OCI-LY1 (cell line): ENCODE results near the gene OPTC.

Source experiments
- H2AFZ ChIP-seq: fragments of 200-600 bp; sonication (generic), shearing (Covaris generic); 2 replicates; pipeline ENCODE4 v1.6.0; 2014; ENCODE audit warnings: antibody characterized with exemption, mild to moderate bottlenecking, low read length
- H3F3A ChIP-seq: fragments of 200-600 bp; sonication (generic), shearing (Covaris generic); 2 replicates; pipeline ENCODE4 v1.6.0; 2014; ENCODE audit warnings: mild to moderate bottlenecking, antibody characterized with exemption, low read length, moderate library complexity; ENCODE audit not compliant: insufficient read depth
- H3K27ac ChIP-seq: fragments of 200-600 bp; sonication (generic); 2 replicates; pipeline ENCODE4 v1.5.1; 2014; ENCODE audit warnings: low read length, mixed run types, mild to moderate bottlenecking, low read depth; ENCODE audit not compliant: poor library complexity, severe bottlenecking
- H3K27me3 ChIP-seq: fragments of 200-600 bp; sonication (generic); 2 replicates; pipeline ENCODE4 v1.6.0; 2014; ENCODE audit warnings: antibody characterized with exemption, mild to moderate bottlenecking, low read length, moderate library complexity; ENCODE audit not compliant: insufficient read depth
- H3K36me3 ChIP-seq: fragments of 200-600 bp; sonication (generic); 2 replicates; pipeline ENCODE4 v1.6.1; 2014; ENCODE audit warnings: mild to moderate bottlenecking, antibody characterized with exemption, low read length, moderate library complexity, mixed read lengths; ENCODE audit not compliant: insufficient read depth
- H3K4me1 ChIP-seq: fragments of 200-600 bp; sonication (generic); 2 replicates; pipeline ENCODE4 v1.5.1; 2014; ENCODE audit warnings: mild to moderate bottlenecking, low read length, moderate library complexity; ENCODE audit not compliant: insufficient read depth, severe bottlenecking
- H3K4me2 ChIP-seq: fragments of 200-600 bp; sonication (generic), shearing (Covaris generic); 2 replicates; pipeline ENCODE4 v1.6.1; 2014; ENCODE audit warnings: low read length
- H3K4me3 ChIP-seq: fragments of 200-600 bp; sonication (generic); 2 replicates; pipeline ENCODE4 v1.5.1; 2014; ENCODE audit warnings: low read length, low read depth, mild to moderate bottlenecking, mixed read lengths; ENCODE audit not compliant: poor library complexity, severe bottlenecking
- H3K79me2 ChIP-seq: fragments of 200-600 bp; shearing (Covaris generic); 2 replicates; pipeline ENCODE4 v1.6.1; 2016; ENCODE audit warnings: mixed run types, low read length, mixed read lengths; ENCODE audit not compliant: insufficient read depth
- H3K9ac ChIP-seq: fragments of 200-600 bp; sonication (generic), shearing (Covaris generic); 2 replicates; pipeline ENCODE4 v1.6.1; 2014; ENCODE audit warnings: mild to moderate bottlenecking, low read length, mixed read lengths
- H3K9me2 ChIP-seq: fragments of 200-600 bp; sonication (generic), shearing (Covaris generic); 2 replicates; pipeline ENCODE4 v1.6.1; 2014; ENCODE audit warnings: low read depth, mild to moderate bottlenecking, low read length, mixed read lengths
- H3K9me3 ChIP-seq: fragments of 200-600 bp; shearing (Covaris generic); 2 replicates; pipeline ENCODE4 v1.6.1; 2014; ENCODE audit warnings: low read length, mixed read lengths
- H4K20me1 ChIP-seq: fragments of 200-600 bp; sonication (generic), shearing (Covaris generic); 2 replicates; pipeline ENCODE4 v1.6.0; 2016; ENCODE audit warnings: mild to moderate bottlenecking, low read length; ENCODE audit not compliant: insufficient read depth
- EZH2 ChIP-seq: fragments of 200-600 bp; sonication (generic), shearing (Covaris generic); IDR thresholded peaks from 2 replicates; pipeline ENCODE4 v1.8.0; 2017; ENCODE audit warnings: borderline replicate concordance, mixed run types, mild to moderate bottlenecking, antibody characterized with exemption, low read length, moderate library complexity, mixed read lengths
- TF ChIP-seq, protein P1 (sequence below): fragments of 200-600 bp; sonication (generic), shearing (Covaris generic); IDR thresholded peaks from 2 replicates; pipeline ENCODE4 v1.5.1; 2017; ENCODE audit warnings: mild to moderate bottlenecking, antibody characterized with exemption, low read length, moderate library complexity, mixed read lengths

Gene OPTC

DNA sequence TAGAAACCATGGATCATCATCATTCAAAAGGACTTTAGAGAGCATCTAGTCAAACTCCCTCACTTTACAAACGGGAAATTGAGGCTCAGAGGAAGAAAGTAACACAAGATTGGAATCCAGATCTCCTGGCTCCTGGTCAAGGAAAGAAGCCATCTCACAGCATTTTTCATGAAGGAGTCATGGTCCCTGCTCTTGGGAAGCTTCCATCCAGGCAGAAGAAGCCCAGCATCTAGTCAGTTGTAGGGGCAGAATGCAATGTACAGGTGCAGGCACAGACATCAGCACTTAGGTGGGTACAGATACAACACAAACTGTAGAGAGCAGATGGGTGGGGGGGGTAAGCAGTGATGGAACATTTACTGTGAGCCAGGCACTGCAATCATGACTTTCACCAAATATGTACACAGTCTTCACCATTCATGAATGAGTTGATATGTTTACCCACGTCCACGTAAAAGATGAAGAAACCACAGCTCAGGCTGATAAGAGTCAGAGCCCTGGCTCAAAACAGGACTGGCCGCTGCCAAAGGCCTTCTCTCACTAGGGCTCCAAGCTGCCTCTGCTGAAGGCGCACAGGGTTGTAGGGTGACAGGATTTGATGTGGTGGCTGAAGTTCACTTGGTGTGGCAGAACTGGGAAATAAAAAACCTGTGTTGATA is 44.0 kb downstream of the OPTC start:
- Histone ChIP-seq H3F3A (no peaks in the 10 kb centered on the region), H4K20me1 (no peaks in the 10 kb centered on the region), H3K9ac (no peak overlapping the region), H3K4me3 (no peak overlapping the region), H3K27me3 (0 out of 2 replicates have a peak, but pooled peaks cover 14% of the 10 kb centered on the region), H3K9me3 (no peaks in the 10 kb centered on the region), H3K27ac (no peak overlapping the region), H3K36me3 (no peaks in the 10 kb centered on the region), H3K79me2 (no peaks in the 10 kb centered on the region), H3K9me2 (no peaks in the 10 kb centered on the region), H3K4me2 (no peak overlapping the region), H3K4me1 (no peaks in the 10 kb centered on the region), H2AFZ (no peak overlapping the region)
- TF ChIP-seq, protein P1, sequence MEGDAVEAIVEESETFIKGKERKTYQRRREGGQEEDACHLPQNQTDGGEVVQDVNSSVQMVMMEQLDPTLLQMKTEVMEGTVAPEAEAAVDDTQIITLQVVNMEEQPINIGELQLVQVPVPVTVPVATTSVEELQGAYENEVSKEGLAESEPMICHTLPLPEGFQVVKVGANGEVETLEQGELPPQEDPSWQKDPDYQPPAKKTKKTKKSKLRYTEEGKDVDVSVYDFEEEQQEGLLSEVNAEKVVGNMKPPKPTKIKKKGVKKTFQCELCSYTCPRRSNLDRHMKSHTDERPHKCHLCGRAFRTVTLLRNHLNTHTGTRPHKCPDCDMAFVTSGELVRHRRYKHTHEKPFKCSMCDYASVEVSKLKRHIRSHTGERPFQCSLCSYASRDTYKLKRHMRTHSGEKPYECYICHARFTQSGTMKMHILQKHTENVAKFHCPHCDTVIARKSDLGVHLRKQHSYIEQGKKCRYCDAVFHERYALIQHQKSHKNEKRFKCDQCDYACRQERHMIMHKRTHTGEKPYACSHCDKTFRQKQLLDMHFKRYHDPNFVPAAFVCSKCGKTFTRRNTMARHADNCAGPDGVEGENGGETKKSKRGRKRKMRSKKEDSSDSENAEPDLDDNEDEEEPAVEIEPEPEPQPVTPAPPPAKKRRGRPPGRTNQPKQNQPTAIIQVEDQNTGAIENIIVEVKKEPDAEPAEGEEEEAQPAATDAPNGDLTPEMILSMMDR, result no peak
- TF ChIP-seq EZH2, result no peak

DNA sequence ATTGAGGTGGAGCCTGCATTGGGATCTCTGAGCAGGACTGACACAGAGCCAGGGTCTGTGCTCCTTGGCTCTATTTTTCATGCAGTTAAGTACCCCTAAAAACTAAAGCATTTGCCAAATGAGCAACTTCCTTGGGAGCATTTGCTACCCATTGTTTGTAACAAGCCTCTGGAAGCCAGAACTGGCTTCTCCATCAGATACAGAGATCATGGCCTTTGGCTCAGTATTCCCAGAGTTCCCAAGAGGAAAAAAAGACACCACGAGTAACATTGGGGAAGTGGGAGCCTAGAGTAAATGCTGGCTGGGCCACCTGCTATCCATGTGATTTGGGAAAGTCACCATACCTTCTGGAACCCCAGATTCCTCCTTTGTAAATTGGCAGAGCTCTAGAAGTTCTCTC is 44.8 kb downstream of the OPTC start:
- H3K4me1 ChIP-seq, result no peaks in the 10 kb centered on the region
- no peaks in the 10 kb centered on the region for H3K9me2 ChIP-seq
- no peak overlapping the region for H3K4me2 ChIP-seq
- H3K9ac ChIP-seq, result no peak overlapping the region
- H4K20me1 ChIP-seq, result no peaks in the 10 kb centered on the region
- H3K27ac ChIP-seq, result no peak overlapping the region
- H3K79me2 ChIP-seq, result no peaks in the 10 kb centered on the region
- H3K27me3 ChIP-seq, result 0 out of 2 replicates have a peak, but pooled peaks cover 10% of the 10 kb centered on the region
- no peaks in the 10 kb centered on the region for H3K9me3 ChIP-seq
- no peak overlapping the region for H3K4me3 ChIP-seq
- TF ChIP-seq EZH2, result no peak
- TF ChIP-seq, protein P1, result no peak
- H3K36me3 ChIP-seq, result no peaks in the 10 kb centered on the region
- no peak overlapping the region for H2AFZ ChIP-seq
- H3F3A ChIP-seq, result no peaks in the 10 kb centered on the region

DNA sequence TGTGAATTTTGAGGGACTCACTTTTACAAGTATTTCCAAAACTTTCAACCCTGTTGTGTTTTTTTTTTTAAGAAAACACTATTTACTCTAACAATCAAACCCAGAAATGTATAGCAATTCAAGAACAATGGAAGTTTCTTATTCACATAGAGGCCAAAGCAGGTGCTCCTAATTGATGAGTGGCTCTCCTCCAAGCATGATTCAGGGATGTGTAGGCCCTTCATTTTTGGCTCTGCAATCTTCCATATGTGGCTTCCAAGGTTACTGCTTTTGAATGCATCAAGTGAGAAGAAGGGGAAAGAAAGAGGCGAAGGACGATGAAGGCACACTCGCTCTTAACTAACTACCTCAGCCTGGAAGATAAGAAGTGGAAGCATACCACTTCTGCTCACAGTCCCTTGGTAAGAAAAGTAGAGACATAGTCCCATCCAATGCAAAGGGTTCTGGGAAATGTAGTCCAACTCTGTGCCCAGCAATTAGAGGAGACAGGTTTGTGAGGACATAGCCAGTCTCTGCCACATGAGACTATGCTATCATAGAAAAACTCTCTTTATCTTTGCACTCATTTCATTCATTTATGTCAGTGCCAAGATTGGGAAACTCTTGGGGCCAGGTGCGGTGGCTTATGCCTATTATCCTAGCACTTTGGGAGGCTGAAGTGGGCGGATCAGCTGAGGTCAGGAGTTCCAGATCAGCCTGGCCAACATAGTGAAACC is 46.0 kb downstream of the OPTC start:
- H2AFZ ChIP-seq, result no peak overlapping the region
- H4K20me1 ChIP-seq, result no peaks in the 10 kb centered on the region

More for the DNA sequence above, 46.0 kb downstream of the OPTC start:
- Histone ChIP-seq H3K4me3 (no peak overlapping the region), H3F3A (no peaks in the 10 kb centered on the region), H3K4me2 (no peak overlapping the region), H3K27ac (no peak overlapping the region), H3K27me3 (0 out of 2 replicates have a peak, but pooled peaks cover 7% of the 10 kb centered on the region), H3K36me3 (no peaks in the 10 kb centered on the region), H3K4me1 (no peaks in the 10 kb centered on the region), H3K9me3 (no peaks in the 10 kb centered on the region), H3K79me2 (no peaks in the 10 kb centered on the region), H3K9me2 (no peaks in the 10 kb centered on the region), H3K9ac (no peak overlapping the region)
- no peak for TF ChIP-seq EZH2
- TF ChIP-seq, protein P1, result no peak
